Astrocyte (in vitro differentiated cells and primary cell): Measurements from ENCODE around the gene GPR82. TPM values are rescaled to one million over a fixed set of nuclear protein-coding genes. Genes with fewer than 3 reads are reported as not detected.
A peak's percentile ranks its signal among the peaks of the same experiment; 100 is the strongest.

Experiments
- DNase-seq: peaks from one replicate; pipeline ENCODE4 v3.0.0-alpha.2; 2010; ENCODE audit warnings: low read depth
- FAIRE-seq: peaks from 2 replicates; lab custom pipeline; 2011; peaks lifted over from hg19 to GRCh38; lab: Jason Lieb, UNC
- H2AFZ ChIP-seq: 2 replicates; pipeline ENCODE4 v1.6.0; 2012; ENCODE audit warnings: low read depth, low read length, inconsistent platforms
- H3K27ac ChIP-seq: 2 replicates; pipeline ENCODE4 v1.5.1; 2011; ENCODE audit warnings: low read depth, low read length, inconsistent platforms
- H3K27me3 ChIP-seq: 2 replicates; pipeline ENCODE4 v1.6.0; 2011; ENCODE audit warnings: low read length, inconsistent platforms; ENCODE audit not compliant: insufficient read depth
- H3K36me3 ChIP-seq: 2 replicates; pipeline ENCODE4 v1.5.1; 2011; ENCODE audit warnings: low read length, inconsistent platforms; ENCODE audit not compliant: insufficient read depth
- H3K4me1 ChIP-seq: 2 replicates; pipeline ENCODE4 v1.5.1; 2011; ENCODE audit warnings: low read length, inconsistent platforms; ENCODE audit not compliant: insufficient read depth
- H3K4me2 ChIP-seq: 2 replicates; pipeline ENCODE4 v1.6.0; 2012; ENCODE audit warnings: low read length, inconsistent platforms
- H3K4me3 ChIP-seq: 2 replicates; pipeline ENCODE4 v1.5.1; 2011; ENCODE audit warnings: low read depth, mild to moderate bottlenecking, low read length, inconsistent platforms; ENCODE audit not compliant: insufficient read depth
- H3K79me2 ChIP-seq: 2 replicates; pipeline ENCODE4 v1.6.0; 2012; ENCODE audit warnings: mild to moderate bottlenecking, low read length, inconsistent platforms; ENCODE audit not compliant: insufficient read depth
- H3K9ac ChIP-seq: 2 replicates; pipeline ENCODE4 v1.6.0; 2012; ENCODE audit warnings: mild to moderate bottlenecking, low read length, inconsistent platforms
- H3K9me3 ChIP-seq: 2 replicates; pipeline ENCODE4 v1.5.1; 2012; ENCODE audit warnings: low read depth, mild to moderate bottlenecking, low read length, inconsistent platforms; ENCODE audit not compliant: insufficient read depth
- H4K20me1 ChIP-seq: 2 replicates; pipeline ENCODE4 v1.6.0; 2012; ENCODE audit warnings: low read length, inconsistent platforms; ENCODE audit not compliant: insufficient read depth
- H3K27ac Mint-ChIP-seq: one replicate; pipeline ENCODE4 v1.8.0; 2021; ENCODE audit warnings: mild to moderate bottlenecking, mixed read lengths; ENCODE audit not compliant: unreplicated experiment
- H3K27me3 Mint-ChIP-seq: one replicate; pipeline ENCODE4 v1.8.0; 2021; ENCODE audit warnings: low read depth, mixed read lengths; ENCODE audit not compliant: unreplicated experiment
- H3K36me3 Mint-ChIP-seq: one replicate; pipeline ENCODE4 v1.8.0; 2021; ENCODE audit warnings: low read depth, mixed read lengths; ENCODE audit not compliant: unreplicated experiment
- H3K4me1 Mint-ChIP-seq: one replicate; pipeline ENCODE4 v1.8.0; 2021; ENCODE audit warnings: low read depth, mixed read lengths; ENCODE audit not compliant: unreplicated experiment
- H3K4me3 Mint-ChIP-seq: one replicate; pipeline ENCODE4 v1.8.0; 2021; ENCODE audit warnings: mild to moderate bottlenecking, moderate library complexity, mixed read lengths; ENCODE audit not compliant: unreplicated experiment
- H3K9me3 Mint-ChIP-seq: one replicate; pipeline ENCODE4 v1.8.0; 2021; ENCODE audit warnings: mild to moderate bottlenecking, mixed read lengths; ENCODE audit not compliant: unreplicated experiment
- EZH2 ChIP-seq: IDR thresholded peaks from 2 replicates; pipeline ENCODE4 v1.6.1; 2012; ENCODE audit warnings: mild to moderate bottlenecking, low read length, inconsistent platforms; ENCODE audit not compliant: insufficient read depth
- total RNA-seq: library from RNA; stranded (reverse); gene quantifications from 2 replicates; pipeline ENCODE4 v1.2.1, GENCODE V29; 2021
- TF ChIP-seq, protein P1 (sequence below): IDR thresholded peaks from 2 replicates; pipeline ENCODE4 v1.5.1; 2011; ENCODE audit warnings: low read depth, mild to moderate bottlenecking, inconsistent platforms, low read length, moderate library complexity; ENCODE audit not compliant: insufficient read depth

Gene GPR82
- total RNA-seq, 1 donor from 2014 or later, result not detected

- no peak overlapping the region for H3K4me3 Mint-ChIP-seq
- TF ChIP-seq EZH2, result no peak
- no peak overlapping the region for H3K4me2 ChIP-seq
- no peaks in the 10 kb centered on the region for H3K36me3 ChIP-seq
- H3K27ac ChIP-seq, result no peak overlapping the region
- FAIRE-seq, result peak; percentile 99
- no peaks in the 10 kb centered on the region for H3K9me3 ChIP-seq
- H3K9me3 Mint-ChIP-seq, result no peaks in the 10 kb centered on the region
- H2AFZ ChIP-seq, result no peak overlapping the region
- no peaks in the 10 kb centered on the region for H3K4me1 Mint-ChIP-seq
- H3K27me3 ChIP-seq, result no peaks in the 10 kb centered on the region
- H3K27me3 Mint-ChIP-seq, result no peaks in the 10 kb centered on the region
- DNase-seq, result peak; percentile 49
- H3K4me3 ChIP-seq, result no peak overlapping the region
- no peaks in the 10 kb centered on the region for H3K79me2 ChIP-seq
- H3K9ac ChIP-seq, result no peak overlapping the region
- H4K20me1 ChIP-seq, result no peaks in the 10 kb centered on the region
- H3K4me1 ChIP-seq, result no peaks in the 10 kb centered on the region
- no peaks in the 10 kb centered on the region for H3K36me3 Mint-ChIP-seq
- no peak overlapping the region for H3K27ac Mint-ChIP-seq
These were observed 31.7 kb upstream of the GPR82 start for GRCh38 chrX:41692162-41692749.

GRCh38 chrX:41693024-41693423 lies 31.0 kb upstream of the GPR82 start:
- Histone ChIP-seq H3K36me3 (no peaks in the 10 kb centered on the region), H3K9me3 (no peaks in the 10 kb centered on the region), H3K4me2 (no peak overlapping the region), H4K20me1 (no peaks in the 10 kb centered on the region), H3K4me1 (no peaks in the 10 kb centered on the region), H2AFZ (no peak overlapping the region), H3K4me3 (no peak overlapping the region), H3K79me2 (no peaks in the 10 kb centered on the region), H3K27ac (no peak overlapping the region), H3K27me3 (no peaks in the 10 kb centered on the region), H3K9ac (no peak overlapping the region)
- Mint-ChIP-seq H3K27ac (no peak overlapping the region), H3K4me3 (no peak overlapping the region), H3K36me3 (no peaks in the 10 kb centered on the region), H3K4me1 (no peaks in the 10 kb centered on the region), H3K27me3 (no peaks in the 10 kb centered on the region), H3K9me3 (no peaks in the 10 kb centered on the region)
- TF ChIP-seq EZH2, result no peak
- TF ChIP-seq, protein P1, sequence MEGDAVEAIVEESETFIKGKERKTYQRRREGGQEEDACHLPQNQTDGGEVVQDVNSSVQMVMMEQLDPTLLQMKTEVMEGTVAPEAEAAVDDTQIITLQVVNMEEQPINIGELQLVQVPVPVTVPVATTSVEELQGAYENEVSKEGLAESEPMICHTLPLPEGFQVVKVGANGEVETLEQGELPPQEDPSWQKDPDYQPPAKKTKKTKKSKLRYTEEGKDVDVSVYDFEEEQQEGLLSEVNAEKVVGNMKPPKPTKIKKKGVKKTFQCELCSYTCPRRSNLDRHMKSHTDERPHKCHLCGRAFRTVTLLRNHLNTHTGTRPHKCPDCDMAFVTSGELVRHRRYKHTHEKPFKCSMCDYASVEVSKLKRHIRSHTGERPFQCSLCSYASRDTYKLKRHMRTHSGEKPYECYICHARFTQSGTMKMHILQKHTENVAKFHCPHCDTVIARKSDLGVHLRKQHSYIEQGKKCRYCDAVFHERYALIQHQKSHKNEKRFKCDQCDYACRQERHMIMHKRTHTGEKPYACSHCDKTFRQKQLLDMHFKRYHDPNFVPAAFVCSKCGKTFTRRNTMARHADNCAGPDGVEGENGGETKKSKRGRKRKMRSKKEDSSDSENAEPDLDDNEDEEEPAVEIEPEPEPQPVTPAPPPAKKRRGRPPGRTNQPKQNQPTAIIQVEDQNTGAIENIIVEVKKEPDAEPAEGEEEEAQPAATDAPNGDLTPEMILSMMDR, result no peak
- DNase-seq (no peak), FAIRE-seq (no peak)

DNA sequence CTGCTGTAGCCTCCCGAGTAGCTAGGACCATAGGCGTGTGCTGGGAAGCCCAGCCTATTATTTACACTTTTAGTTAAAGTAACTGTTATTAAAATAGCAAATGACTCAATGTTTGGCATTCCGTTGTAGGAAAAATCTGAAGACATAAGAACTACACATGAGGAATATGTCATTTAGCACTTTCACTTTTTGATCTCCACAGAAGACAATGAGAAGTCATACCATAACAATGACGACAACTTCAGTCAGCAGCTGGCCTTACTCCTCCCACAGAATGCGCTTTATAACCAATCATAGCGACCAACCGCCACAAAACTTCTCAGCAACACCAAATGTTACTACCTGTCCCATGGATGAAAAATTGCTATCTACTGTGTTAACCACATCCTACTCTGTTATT lies 28.6 kb upstream of the GPR82 start:
- FAIRE-seq, result peak; percentile 93
- Histone ChIP-seq H3K36me3 (no peaks in the 10 kb centered on the region), H3K79me2 (no peaks in the 10 kb centered on the region), H3K9ac (no peak overlapping the region), H3K4me3 (no peak overlapping the region), H3K4me2 (no peak overlapping the region), H3K27me3 (no peaks in the 10 kb centered on the region), H3K4me1 (no peaks in the 10 kb centered on the region), H4K20me1 (no peaks in the 10 kb centered on the region), H2AFZ (no peak overlapping the region), H3K27ac (no peak overlapping the region), H3K9me3 (no peaks in the 10 kb centered on the region)
- no peaks in the 10 kb centered on the region for H3K27me3 Mint-ChIP-seq
- H3K4me1 Mint-ChIP-seq, result peaks cover 2% of the 10 kb centered on the region
- H3K27ac Mint-ChIP-seq, result no peak overlapping the region
- H3K36me3 Mint-ChIP-seq, result no peaks in the 10 kb centered on the region
- H3K9me3 Mint-ChIP-seq, result no peaks in the 10 kb centered on the region
- TF ChIP-seq, protein P1, result no peak
- TF ChIP-seq EZH2, result no peak
- H3K4me3 Mint-ChIP-seq, result no peak overlapping the region
- DNase-seq, result peak; percentile 46
